Stimulated activated CD8-positive, alpha-beta memory T cell treated with anti-CD3 and anti-CD28 coated beads, Interleukin-7, amount 100 ng/mL, for 4 hours (primary cell): Measurements from ENCODE around the gene WDHD1.
"Not testable (repeated sequence)": the region's sequence is repeated elsewhere in the genome, so short reads cannot be mapped to it uniquely, and the experiment has no call there.

Source experiments
- DNase-seq, 2 donors: peaks; one replicate each; pipeline ENCODE4 v3.0.0-alpha.2; 2020; ENCODE audit warnings: low read depth in 2 of 2

The WDHD1 gene

DNA sequence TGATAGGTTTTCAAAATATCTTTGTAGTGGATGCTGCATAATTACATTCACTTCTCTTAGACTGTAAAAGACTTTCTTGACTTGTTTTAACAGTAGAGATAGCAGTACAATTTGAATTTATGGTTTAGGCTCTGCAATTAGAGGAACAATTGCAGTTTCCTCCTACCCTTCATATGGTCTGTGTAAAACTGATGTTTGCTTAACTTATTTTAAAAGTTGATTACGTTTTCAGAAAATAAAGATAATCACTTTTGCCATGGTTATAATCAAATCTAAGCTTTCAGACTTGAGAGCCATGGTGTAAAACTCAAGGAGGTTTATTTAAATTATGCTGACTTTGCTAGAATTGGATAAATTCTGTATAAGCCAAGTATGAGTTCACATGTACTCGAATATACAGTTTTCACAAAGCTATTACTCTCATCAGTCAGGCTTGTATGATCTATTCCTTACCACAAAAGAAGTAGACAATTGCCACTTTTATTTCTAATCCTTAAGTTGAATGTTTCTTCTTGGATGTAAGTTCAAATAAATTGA is 22.1 kb upstream of the WDHD1 start:
- DNase-seq: no peak

DNA sequence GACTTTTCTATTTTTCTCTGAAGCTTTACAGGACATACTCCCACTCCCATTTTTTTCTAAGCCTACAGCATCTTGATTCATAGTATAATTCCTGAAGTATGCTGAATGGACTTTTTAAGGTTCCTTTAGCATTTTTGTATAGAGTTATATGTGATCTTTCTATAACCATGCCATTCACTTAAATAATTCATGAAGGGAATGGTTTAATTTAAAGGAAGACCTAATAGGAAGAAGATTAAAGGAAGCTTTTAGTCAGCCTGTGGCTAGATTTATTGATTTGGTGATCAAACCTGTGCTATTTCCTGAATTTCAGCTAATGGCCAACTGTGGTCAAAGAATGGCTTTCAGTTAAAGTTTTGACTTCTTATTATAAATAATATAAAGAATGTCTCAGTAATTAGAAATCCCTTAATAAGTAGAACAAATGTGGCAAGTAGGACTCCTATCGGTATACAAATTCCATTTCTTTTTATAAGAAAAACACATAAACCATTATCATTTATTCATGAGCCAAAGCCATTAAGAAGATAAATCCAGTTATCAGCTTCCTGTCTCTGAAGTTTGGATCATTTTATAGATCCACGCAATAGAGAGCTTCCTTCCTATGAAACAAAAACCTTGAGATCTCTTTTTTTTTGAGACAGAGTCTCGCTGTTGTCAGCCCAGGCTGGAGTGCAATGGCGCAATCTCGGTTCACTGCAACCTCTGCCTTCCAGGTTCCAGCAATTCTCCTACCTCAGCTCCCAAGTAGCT is 20.6 kb upstream of the WDHD1 start:
- no peak for DNase-seq

DNA sequence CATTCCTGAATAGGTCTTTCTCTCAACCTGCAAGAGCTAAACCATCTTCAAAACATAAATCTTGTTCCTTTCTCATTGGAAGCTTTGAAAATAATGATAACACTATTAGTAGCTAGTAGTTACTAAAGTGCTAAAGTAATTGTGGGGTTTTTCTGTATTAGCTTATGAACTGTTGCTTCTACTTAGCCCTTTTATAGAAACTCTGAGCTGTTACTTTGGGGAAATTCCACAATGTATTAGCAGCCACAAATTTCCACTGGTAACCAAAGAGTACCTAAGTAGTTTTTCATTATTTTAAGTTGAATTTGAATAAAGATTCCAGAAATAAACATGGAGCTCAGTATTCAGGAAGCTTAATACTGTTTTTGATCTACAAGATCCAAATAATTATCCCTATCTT is 18.2 kb upstream of the WDHD1 start:
- DNase-seq: no peak

DNA sequence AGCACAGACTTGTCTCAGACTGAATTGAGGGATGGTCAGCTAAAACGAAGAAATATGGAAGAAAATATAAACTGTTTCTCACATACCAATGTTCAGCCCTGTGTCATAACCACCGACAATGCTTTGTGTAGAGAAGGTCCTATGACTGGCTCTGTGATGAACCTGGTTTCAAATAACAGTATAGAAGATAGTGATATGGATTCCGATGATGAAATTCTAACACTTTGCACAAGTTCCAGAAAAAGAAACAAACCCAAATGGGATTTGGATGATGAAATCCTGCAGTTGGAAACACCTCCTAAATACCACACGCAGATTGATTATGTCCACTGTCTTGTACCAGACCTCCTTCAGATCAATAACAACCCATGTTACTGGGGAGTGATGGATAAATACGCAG is 16.6 kb upstream of the WDHD1 start:
- no peak for DNase-seq

DNA sequence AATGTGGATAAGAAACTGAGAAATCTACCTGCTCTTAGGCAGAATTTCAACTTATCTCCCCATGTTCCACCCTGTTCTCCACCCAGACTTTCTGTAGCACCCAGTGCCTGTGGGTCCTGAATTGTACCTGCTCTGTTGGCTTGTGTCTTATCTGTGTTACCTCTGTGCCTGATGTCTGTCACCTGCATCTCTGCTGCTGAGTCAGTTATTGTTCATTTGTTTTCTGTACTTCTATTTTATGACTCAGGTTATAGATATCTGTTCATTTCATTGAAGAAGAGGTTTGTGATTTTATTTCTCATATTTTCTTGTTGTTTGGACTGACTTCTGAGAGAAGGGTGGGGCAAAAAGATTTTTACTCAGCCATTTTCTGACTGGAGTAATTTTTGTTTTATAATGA is 11.8 kb upstream of the WDHD1 start:
- DNase-seq: no peak

DNA sequence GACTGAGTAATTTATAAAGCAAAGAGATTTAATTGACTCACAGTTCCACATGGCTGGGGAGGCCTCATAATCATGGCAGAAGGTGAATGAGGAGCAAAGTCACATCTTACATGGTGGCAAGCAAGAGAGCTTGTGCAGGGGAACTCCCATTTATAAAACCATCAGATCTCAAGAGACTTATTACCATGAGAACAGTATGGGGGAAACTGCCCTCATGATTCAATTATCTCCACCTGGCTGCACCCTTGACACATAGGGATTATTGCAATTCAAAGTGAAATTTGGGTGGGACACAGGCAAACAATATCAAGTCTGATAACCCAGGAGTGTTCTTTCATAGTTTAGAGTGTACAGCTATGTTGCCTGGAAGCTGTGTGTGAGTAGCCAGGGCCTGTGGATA is 11.1 kb upstream of the WDHD1 start:
- not testable (repeated sequence) for DNase-seq

DNA sequence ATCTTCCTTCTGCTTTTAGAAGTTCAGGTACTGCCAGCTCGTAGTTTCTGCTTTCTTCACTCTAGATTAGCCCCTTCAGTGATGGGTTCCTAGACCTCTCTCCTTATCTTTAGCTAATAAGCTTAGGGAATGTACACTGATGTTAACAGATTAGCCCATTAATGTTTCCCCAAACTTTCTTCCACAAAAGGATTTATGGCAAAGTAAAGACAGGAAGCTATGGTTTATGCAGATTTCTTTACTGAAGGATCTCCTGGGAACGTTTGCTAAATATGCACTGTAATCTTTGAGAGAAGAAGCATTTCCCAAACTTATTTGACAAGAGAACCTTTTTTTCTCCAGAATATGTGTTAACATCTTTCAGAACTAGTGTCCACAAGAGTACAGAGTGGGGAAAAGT is 4.3 kb upstream of the WDHD1 start:
- no peak for DNase-seq

DNA sequence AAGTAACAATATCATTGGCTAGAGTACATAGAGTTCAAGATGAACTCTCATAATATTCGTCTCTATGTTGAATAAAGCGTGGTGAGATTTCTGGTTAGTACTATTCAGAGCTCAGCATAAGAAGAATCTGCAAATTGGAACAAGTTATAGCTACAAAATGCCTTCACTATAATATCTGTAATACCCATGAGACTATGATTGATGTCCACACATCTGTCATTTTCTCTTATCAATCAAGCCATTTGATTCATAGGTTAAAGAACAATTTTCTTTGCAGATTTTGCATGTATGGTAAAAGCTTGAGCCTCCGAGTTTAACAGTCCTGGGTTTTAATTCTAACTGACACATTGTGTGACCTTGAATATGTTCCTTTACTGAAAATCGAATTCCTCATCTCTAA is 1.6 kb upstream of the WDHD1 start:
- DNase-seq: no peak

DNA sequence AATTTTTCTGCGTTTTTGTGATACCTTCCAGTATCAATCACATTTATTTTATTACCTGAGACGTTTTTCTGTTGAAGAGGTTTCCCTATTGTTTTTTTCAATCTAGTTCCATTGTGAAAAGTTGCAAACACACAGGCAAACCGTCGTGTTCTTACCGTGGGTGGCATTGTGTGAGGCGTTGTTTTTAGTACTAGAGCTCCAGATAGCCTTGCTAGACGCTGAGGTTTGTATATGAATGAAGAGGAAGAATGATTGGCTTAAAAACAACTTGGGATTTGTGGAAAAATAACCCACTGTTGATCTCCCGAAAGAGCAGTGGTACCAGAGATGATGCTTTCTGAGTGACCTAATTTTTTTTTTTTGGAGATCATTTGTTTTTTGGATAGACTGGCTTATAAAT is 1.2 kb upstream of the WDHD1 start:
- no peak for DNase-seq

DNA sequence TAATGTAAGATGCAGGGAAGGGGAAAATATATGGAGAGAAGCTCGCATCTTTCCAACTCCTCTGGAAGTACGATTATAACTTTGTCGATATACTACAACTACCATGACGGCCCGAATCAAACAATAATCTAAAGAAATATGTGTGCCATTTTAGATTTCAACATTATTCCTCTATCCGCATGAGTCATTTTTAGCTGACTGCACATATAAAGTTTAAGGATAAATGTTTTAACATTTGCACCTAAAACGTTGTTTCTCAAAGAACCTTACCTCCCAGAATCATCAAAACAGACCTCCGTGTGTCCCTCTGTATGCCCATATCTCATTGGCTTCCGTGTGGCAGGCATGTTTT is 482 bp downstream of the WDHD1 start:
- no peak for DNase-seq

DNA sequence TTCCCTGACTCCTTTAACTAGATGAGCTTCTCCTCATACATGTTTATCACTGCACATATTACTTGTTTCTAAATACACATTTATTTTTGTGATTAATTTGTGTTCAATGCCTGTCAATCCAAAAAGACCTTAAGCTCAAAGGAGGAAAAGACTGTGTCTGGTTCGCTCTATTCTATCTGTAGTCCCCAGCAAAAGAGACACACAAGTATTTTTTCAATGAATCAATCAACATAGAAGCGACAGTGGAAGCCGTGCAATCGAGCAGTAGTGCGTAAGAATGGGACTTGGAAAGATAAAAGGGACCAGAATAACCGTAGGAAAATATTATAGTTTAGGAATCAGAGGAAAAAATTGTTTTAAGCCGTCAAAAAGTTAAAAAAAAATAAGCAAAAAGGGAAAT is 951 bp downstream of the WDHD1 start:
- no peak for DNase-seq

DNA sequence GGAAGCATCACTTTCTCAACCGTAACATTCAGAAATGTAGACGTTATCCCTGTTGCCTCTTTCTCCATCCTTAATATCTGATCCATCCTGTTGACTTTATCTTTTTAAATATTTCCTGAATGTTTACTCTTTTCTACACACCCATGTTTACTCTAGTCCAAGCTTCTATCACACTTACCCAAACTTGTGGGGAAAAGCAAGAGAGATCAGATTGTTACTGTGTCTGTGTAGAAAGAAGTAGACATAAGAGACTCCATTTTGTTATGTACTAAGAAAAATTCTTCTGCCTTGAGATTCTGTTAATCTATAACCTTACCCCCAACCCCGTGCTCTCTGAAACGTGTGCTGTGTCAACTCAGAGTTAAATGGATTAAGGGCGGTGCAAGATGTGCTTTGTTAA is 2.5 kb downstream of the WDHD1 start:
- DNase-seq: not testable (repeated sequence)

DNA sequence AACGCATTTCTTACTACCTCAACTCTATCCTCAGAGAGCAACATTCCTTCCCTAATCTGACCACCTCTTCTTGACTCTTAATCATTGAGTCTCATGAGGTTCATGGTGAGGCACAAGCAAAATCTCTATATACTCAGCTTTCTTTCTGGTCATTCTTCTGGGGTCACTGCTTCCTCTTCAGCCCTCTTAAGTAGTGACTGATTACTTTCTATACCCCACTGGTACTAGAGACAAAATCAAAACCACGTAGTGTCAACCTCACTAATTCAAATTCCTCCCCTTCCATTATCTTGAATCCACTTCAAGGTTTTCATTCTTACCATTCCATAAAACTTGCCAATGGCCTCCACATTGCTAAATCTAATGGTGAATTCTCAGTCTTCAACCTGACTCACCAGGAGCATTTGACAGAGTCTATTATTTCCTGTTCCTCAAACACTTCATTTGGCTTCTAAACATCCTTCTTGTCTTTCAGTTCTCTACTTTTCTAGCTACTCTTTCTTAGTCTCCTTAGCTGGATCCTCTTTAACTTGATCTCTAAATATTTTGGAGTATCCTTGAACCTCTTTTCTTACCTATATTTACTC is 6.8 kb downstream of the WDHD1 start:
- no peak for DNase-seq

DNA sequence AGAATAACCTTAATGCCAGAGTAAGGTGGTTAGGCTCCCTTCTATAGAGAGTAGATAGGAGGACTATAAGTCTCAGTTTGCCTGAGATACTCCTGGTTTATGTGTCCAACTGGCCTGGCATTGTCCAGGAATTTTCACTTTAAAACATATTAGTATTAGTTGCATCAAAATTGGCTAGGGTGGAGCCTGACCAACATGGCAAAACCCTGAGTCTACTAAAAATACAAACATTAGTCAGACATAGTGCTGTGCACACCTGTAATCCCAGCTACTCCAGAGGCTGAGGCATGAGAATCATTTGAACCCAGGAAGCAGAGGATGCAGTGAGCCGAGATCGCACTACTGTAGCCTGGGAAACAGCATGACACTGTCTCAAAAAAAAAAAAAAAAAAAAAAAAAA is 11.9 kb downstream of the WDHD1 start:
- DNase-seq: no peak

DNA sequence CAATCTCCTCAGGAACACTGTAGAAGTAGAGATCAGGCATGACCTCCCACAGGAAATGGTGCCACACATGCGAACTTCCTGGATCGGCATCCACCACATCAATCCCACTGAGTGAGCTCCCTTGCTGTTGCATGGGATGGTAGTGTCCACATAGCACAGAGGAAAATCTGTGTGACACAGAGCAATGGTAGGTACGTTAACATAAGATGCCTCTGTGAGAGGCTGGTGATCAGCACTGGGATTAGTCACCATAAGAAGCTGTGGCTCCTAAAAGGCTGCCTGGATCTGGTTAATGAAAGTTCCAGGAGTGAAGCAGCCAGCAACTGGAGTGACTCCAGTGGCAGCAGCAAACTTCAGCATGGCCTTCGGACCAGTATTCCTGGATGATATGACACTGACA is 21.8 kb downstream of the WDHD1 start:
- no peak for DNase-seq

DNA sequence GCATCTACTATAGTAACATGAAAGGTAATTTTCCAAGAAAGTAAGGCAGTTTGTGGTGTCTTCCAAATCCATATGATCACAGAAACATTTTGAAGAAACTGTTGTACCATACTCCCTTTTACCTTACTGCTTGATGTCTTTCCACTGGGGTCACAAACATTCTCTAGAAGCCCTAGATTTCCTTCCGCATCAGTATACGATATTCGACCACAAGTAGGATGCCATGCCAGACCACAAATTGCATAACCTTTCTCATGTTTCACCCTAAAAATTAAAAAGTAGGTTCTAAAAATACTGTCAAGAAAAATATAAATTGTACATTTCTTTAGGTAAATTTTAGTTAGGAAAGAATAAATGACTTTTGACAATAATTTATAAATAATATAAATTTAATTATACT is 26.5 kb downstream of the WDHD1 start:
- DNase-seq: no peak

DNA sequence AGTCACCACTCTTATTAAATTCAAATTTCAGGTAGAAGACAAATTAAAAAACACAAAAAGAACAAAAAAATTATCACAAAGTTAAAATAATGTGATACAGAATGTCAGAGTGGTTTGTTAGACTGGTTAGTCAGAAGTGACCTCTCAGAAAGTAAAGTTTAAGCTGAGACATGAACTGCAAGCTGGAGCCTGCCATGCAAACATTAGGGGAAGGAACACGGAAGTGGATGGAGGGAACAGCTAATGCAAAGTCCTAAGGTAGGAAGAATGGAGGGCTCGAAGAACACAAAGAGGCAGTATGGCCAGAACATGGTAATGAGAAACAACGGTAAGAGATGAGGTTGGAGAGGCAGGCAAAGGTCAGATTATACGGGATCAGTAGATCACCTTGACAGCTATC is 41.7 kb downstream of the WDHD1 start:
- DNase-seq: no peak

DNA sequence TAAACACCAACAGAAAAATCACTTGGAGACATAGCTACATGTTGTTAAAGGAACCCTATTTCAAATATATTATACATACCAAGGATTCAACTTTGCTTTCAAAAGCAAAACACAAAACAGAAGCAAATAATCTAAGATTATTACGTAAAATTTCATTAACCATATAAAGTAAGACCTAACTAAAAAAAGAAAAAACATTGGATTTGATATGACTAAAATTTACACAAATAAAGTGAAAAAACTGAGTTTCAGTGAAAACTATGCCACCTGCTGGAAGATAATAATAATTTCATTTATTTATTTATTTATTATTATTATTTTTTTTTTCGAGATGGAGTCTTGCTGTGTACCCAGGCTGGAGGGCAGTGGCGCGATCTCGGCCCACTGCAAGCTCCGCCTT is 45.2 kb downstream of the WDHD1 start:
- DNase-seq: no peak

DNA sequence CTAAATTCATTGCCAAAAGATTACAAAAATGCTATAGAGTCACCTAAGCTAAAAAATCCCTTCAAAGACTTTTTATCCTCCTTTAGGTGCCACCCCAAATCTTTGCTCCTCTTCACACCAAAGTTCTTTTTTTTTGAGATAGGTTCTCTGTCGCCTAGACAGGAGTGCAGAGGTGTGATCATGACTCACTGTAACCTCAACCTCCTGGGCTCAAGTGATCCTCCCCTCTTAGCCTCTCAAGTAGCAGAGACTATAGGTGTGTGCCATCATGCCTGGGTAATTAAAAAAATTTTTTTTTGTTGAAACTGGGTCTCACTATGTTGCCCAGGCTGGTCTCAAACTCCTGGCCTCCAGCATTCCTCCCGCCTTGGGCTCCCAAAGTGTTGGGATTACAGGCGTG is 47.9 kb downstream of the WDHD1 start:
- no peak for DNase-seq

DNA sequence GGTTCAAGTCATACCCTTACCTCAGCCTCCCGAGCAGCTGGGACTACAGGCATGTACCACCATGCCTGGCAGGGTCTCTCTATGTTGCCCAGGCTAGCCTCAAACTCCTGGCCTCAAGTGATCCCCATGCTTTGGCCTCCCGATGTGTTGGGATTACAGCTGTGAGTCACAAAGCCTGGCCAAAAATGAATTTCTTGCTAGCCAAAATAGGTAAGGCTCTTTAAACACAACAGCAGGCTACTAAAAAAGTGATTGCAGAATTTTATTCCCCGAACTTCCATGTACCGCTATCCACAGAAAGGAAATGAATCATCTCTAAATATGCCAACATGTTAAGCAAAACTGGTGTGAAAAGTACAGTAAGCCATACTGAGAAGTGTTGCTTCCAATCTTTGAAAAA is 50.6 kb downstream of the WDHD1 start:
- no peak for DNase-seq

DNA sequence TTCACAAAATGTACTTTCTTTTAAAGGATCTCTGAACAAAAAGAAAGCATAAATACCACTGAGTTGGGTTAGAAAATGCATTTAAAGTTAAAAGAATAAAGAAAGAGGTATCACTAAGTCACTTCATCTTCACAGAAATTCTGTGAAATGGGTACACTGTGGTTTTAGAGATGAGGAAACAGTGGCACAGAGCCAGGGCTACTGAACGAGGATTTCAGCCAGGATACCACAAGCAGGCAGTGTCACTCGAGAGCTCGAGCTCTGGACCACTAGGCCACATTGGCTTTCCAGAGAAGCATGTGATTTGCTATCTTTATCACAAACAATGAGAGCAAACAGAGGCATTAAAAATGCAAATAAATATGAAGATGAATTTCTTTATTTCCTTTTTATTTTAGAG is 51.0 kb downstream of the WDHD1 start:
- DNase-seq: no peak

DNA sequence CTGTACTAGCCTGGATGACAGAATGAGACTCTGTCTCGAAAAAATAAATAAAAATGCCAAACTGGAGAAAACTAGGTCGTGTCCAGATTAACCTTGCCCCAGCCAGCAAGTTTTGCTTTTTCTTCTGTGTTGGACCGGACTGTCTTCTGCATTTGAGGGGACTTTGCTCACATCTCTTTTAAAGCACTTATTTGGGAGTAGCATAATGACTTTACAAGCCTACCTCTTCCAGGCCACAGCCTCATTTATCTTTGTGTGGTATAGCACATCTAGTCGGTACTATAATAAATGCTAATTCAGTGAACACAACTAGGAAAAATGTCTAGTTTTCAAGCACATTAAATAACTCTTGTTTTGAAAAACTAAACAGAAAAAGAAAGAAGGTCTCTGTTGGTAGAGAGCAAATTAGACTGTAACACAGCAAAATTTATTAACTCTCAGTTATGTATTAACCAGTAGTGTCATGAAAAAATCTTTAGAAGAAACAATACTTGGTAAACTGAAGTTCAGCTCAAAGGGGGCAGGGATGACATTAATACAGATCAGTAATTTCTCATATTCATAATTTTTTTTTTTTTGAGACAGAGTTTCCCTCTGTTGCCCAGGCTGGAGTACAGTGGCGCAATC is 52.0 kb downstream of the WDHD1 start:
- no peak for DNase-seq

DNA sequence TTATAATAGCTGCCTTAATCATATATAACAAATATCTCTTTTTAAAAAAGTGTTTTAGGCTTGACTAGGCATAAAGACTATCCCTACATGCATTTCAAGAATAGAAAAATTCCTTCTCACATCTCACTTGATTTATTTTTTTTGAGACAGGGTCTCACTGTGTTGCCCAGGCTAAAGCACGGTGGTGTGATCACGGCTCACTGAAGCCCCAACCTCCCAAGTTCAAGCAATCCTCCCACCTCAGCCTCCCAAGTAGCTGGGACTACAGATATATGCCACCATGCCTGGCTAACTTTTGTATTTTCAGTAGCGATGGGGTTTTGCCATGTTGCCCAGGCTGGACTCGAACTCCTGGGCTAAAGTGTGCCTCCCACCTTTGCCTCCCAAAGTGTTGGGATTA is 59.4 kb downstream of the WDHD1 start:
- no peak for DNase-seq
